Lung (tissue), 12 donors: ENCODE data around the gene SMCP. TPM values are rescaled to one million over a fixed set of nuclear protein-coding genes. Genes with fewer than 3 reads are reported as not detected.

Experiments used
- ATAC-seq: fragments of 200-7000 bp; cut with Tn5 transposase; one replicate; pipeline ENCODE4 v1.9.1; 2020; ENCODE audit warnings: moderate number of reproducible peaks; ENCODE audit not compliant: insufficient read depth, low FRiP score
- DNase-seq, 3 donors: peaks; one replicate each; pipeline ENCODE4 v3.0.0-alpha.2; 2013 to 2017
- H3K27ac ChIP-seq, 2 donors: one replicate each; pipeline ENCODE4 v1.5.1; 2013; ENCODE audit warnings: mild to moderate bottlenecking in 2 of 2, moderate library complexity in 2 of 2, control low read depth in 1 of 2, inconsistent platforms in 1 of 2, low read depth in 1 of 2, low read length in 1 of 2
- H3K27me3 ChIP-seq, 3 donors: one replicate each; pipeline ENCODE4 v1.5.1; 2013; ENCODE audit warnings: low read length in 2 of 3; ENCODE audit not compliant: control insufficient read depth in 3 of 3, insufficient read depth in 3 of 3
- H3K36me3 ChIP-seq, 4 donors: one replicate each; pipeline ENCODE4 v1.5.1; 2013; ENCODE audit warnings: low read length in 4 of 4, mild to moderate bottlenecking in 1 of 4, moderate library complexity in 1 of 4; ENCODE audit not compliant: control insufficient read depth in 4 of 4, insufficient read depth in 4 of 4
- H3K4me1 ChIP-seq, 5 donors: one replicate each; pipeline ENCODE4 v1.5.1; 2013; ENCODE audit warnings: low read length in 5 of 5, mild to moderate bottlenecking in 2 of 5, moderate library complexity in 1 of 5; ENCODE audit not compliant: control insufficient read depth in 5 of 5, insufficient read depth in 5 of 5
- H3K4me3 ChIP-seq: one replicate; pipeline ENCODE4 v1.5.1; 2013; ENCODE audit warnings: mild to moderate bottlenecking, control low read depth, moderate library complexity
- H3K9ac ChIP-seq, 2 donors: one replicate each; pipeline ENCODE4 v1.5.1; 2013; ENCODE audit warnings: low read length in 2 of 2, control low read depth in 1 of 2; ENCODE audit not compliant: insufficient read depth in 1 of 2
- H3K9me3 ChIP-seq, 4 donors: one replicate each; pipeline ENCODE4 v1.5.1; 2013; ENCODE audit warnings: low read length in 3 of 4, mild to moderate bottlenecking in 1 of 4, moderate library complexity in 1 of 4; ENCODE audit not compliant: control insufficient read depth in 4 of 4, insufficient read depth in 3 of 4
- WGBS, 2 donors: extraction: QIAGEN DNeasy Blood & Tissue Kit; methylation state at CpG; one replicate each; pipeline ENCODE4 v1.1.7; 2013; 5-methylcytosine and 5-hydroxymethylcytosine counted together
- polyA plus RNA-seq, 2 donors: library from polyadenylated mRNA; stranded (reverse); fragments of 200-250 nt; gene quantifications; one replicate each; pipeline ENCODE4 v1.2.1, GENCODE V29; 2013
- total RNA-seq, 2 donors: library from RNA; depleted of rRNA in 1 of 2; stranded (reverse); fragments of >200 nt in 1 of 2; gene quantifications; one replicate each; pipeline ENCODE4 v1.2.1, GENCODE V29; 2014 to 2021
- TF ChIP-seq, protein P1 (sequence below): IDR thresholded peaks from 2 replicates; pipeline ENCODE4 v1.5.1; 2012; ENCODE audit warnings: mild to moderate bottlenecking; ENCODE audit errors: control extremely low read depth, extremely low read depth
- donor health status: control.
- donor health status: control.
- donor health status: Bipolar disorder and iron deficiency.
- donor health status: healthy.
- donor health status: DM: yes; HTN: yes; CAD: no.

The SMCP gene
- total and polyA plus RNA-seq, 4 donors = not detected

DNA sequence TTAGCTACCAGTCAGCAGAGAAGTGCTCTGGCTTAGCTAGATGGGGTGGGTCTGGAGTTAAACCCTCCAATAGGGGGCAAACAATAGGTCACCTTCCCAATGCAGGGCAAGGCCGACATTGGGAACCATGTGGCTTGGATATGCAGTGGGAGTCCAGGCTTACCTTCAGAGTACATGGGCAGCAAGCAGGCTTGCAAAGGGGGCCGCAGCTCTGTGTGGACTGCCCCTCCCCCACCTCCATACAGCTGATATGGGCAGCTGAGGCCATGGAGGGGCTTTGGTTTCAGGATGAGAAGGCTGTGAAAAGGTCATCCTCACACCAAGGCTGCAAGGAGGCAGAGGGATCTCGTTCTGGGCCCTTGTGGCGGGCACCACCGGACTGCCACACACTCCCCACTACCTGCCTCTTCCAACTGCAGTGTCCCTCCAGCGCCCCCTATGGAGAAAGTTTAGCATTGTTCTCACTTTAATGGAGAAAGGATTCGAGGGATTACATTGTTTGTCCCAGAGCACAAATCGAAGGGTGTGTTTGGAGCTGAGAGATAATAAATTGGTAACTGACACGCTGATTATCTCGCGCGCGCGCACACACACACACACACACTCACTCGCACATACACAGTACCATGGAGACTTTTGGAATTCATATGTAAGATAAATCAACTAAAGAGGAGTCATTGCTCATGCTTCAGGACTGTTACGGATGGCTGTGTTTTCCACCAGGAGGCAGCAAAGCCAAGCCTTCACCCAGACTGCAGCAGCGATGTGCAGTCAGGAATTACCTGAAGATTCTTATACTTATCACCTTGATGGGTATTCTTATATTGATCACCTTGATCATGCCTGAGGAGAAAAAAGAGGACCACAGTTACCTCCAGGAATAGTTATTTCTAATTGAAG lies 7.0 kb upstream of the SMCP start:
- ATAC-seq = no peak
- peaks cover 0 to 1% (median 0%) of the 10 kb centered on the region in 4 donors for H3K9me3 ChIP-seq
- 45 to 55% methylated on average over 17 of the region's 17 CpGs for WGBS, 2 donors
- no peak overlapping the region for H3K9ac ChIP-seq
- H3K4me3 ChIP-seq = no peak overlapping the region
- TF ChIP-seq, protein P1, sequence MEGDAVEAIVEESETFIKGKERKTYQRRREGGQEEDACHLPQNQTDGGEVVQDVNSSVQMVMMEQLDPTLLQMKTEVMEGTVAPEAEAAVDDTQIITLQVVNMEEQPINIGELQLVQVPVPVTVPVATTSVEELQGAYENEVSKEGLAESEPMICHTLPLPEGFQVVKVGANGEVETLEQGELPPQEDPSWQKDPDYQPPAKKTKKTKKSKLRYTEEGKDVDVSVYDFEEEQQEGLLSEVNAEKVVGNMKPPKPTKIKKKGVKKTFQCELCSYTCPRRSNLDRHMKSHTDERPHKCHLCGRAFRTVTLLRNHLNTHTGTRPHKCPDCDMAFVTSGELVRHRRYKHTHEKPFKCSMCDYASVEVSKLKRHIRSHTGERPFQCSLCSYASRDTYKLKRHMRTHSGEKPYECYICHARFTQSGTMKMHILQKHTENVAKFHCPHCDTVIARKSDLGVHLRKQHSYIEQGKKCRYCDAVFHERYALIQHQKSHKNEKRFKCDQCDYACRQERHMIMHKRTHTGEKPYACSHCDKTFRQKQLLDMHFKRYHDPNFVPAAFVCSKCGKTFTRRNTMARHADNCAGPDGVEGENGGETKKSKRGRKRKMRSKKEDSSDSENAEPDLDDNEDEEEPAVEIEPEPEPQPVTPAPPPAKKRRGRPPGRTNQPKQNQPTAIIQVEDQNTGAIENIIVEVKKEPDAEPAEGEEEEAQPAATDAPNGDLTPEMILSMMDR = no peak
- H3K27me3 ChIP-seq = no peaks in the 10 kb centered on the region
- H3K27ac ChIP-seq = no peak overlapping the region
- DNase-seq = no peak
- no peaks in the 10 kb centered on the region for H3K4me1 ChIP-seq
- no peaks in the 10 kb centered on the region for H3K36me3 ChIP-seq

DNA sequence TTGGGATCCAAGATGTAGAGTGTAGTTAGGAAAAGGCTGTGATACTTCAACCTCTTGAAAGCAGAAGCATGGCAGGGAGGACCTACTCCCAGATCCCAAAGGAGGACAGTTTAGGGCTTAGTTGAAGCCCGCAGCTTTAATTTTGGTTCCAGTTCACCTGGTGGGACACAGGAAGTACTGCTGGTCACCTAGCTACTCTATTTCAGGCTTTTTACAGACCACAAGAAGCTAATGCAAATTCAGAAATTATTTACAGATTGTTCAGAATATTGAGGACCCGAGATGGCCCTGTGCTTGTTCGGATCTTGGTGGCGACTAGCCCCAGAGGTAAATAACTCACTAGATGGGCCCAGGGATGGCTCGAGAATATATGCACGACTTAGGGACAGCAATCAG lies 6.4 kb upstream of the SMCP start:
- Histone ChIP-seq H3K27ac (no peak overlapping the region), H3K4me3 (no peak overlapping the region), H3K36me3 (no peaks in the 10 kb centered on the region), H3K27me3 (no peaks in the 10 kb centered on the region), H3K9ac (no peak overlapping the region), H3K4me1 (no peaks in the 10 kb centered on the region), H3K9me3 (peaks cover 0 to 1% (median 0%) of the 10 kb centered on the region in 4 donors)
- WGBS, 2 donors = 84 to 91% methylated on average over 6 of the region's 6 CpGs
- DNase-seq (no peak), ATAC-seq (no peak)
- TF ChIP-seq, protein P1 = no peak

DNA sequence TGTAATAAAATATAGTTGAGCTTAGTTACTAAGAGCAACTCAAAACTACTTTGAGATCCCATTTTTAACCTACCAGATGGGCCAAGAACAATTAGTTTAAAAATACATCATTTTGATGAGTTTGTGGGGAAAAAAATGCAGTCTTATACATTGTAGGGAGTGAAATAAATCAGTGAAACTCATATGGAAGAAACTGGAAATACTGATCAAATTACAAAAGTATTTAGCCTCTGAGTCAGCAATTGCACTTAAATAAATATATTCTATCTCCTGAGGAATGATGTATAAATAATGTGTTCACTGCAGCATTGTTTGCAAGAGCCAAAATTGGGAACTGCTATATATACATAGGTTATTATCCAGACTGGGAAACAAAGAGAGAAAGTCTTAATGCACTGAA lies 4.6 kb upstream of the SMCP start:
- Histone ChIP-seq H3K9ac (no peak overlapping the region), H3K4me1 (no peaks in the 10 kb centered on the region), H3K4me3 (no peak overlapping the region), H3K36me3 (no peaks in the 10 kb centered on the region), H3K27ac (no peak overlapping the region), H3K27me3 (no peaks in the 10 kb centered on the region), H3K9me3 (peaks cover 0 to 4% (median under 1%) of the 10 kb centered on the region in 4 donors)
- no peak for DNase-seq
- no peak for ATAC-seq
- TF ChIP-seq, protein P1 = no peak
